ENCODE results near the gene POLR2C. TPM values are rescaled to one million over a fixed set of nuclear protein-coding genes. Genes with fewer than 3 reads are reported as not detected.

The POLR2C gene
- total and polyA plus RNA-seq, 10 of the 15 experiments (the other 5 are each of a cell fraction or from before 2014, with no cell fraction given): 26.9 to 93.0 (median 57.8) TPM

- no peak for TF ChIP-seq EGR1 (IDR thresholded peaks at IDR 0.05; ENCODE audit: borderline replicate concordance in 1 of 2, low read depth in 2 of 2, low read length in 2 of 2)
Observed at GRCh38 chr16:57427307-57427706, 35.2 kb upstream of the POLR2C start (continued).

DNA sequence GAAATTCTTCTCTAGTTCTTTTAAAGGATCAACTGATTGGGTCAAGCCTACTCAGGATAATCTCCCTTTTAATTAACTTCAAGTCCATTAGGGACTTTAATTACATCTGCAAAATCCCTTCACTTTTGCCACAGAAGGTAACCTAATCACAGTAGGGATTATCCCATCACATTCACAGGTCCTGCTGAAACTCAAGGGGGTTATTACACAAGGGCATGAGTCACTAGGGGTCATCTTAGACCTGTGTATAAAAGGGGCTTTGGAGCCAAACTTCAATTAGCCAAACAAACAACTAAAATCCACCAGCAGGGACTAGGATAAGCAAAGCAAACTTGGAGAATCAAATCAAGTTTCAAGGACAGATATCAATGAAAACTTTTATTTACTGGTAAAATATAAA, 34.7 kb upstream of the POLR2C start:
- no peak for TF ChIP-seq SUPT20H (IDR thresholded peaks at IDR 0.05; ENCODE audit: borderline replicate concordance, control insufficient read depth, low read depth, low read length)
- no peak for TF ChIP-seq IRF4 (IDR thresholded peaks at IDR 0.05; ENCODE audit: low read depth, low read length)
- TF ChIP-seq MXI1 (IDR thresholded peaks at IDR 0.05; ENCODE audit: low read depth, low read length): no peak
- no peak for TF ChIP-seq KLF5 (IDR thresholded peaks at IDR 0.05; ENCODE audit: partially characterized antibody)
- no peak for TF ChIP-seq SREBF1 (IDR thresholded peaks at IDR 0.05; ENCODE audit: low read length)
- TF ChIP-seq IRF5 (IDR thresholded peaks at IDR 0.05; ENCODE audit: borderline replicate concordance): no peak
- TF ChIP-seq ZNF622 (IDR thresholded peaks at IDR 0.05): no peak
- no peak for TF ChIP-seq ATF3 (IDR thresholded peaks at IDR 0.05; ENCODE audit: borderline replicate concordance, extremely low read depth, low read depth, low read length)
- TF ChIP-seq RFX5 (IDR thresholded peaks at IDR 0.05; ENCODE audit: low read depth, low read length): no peak
- TF ChIP-seq CBX5 (IDR thresholded peaks at IDR 0.05; ENCODE audit: low read depth): no peak
- TF ChIP-seq ZNF274 (IDR thresholded peaks at IDR 0.05; ENCODE audit: insufficient read depth, insufficient read length): no peak
- TF ChIP-seq SMAD1 (IDR thresholded peaks at IDR 0.05; ENCODE audit: low read depth, partially characterized antibody): no peak
- no peak for TF ChIP-seq ZSCAN29 (IDR thresholded peaks at IDR 0.05)
- no peak for TF ChIP-seq HDAC6 (IDR thresholded peaks at IDR 0.05; ENCODE audit: unreplicated experiment)
- TF ChIP-seq BCL3 (IDR thresholded peaks at IDR 0.05; ENCODE audit: borderline replicate concordance, insufficient read depth, low read depth, low read length, poor library complexity, severe bottlenecking): no peak
- no peak for TF ChIP-seq NBN (IDR thresholded peaks at IDR 0.05)
- TF ChIP-seq, protein P1, sequence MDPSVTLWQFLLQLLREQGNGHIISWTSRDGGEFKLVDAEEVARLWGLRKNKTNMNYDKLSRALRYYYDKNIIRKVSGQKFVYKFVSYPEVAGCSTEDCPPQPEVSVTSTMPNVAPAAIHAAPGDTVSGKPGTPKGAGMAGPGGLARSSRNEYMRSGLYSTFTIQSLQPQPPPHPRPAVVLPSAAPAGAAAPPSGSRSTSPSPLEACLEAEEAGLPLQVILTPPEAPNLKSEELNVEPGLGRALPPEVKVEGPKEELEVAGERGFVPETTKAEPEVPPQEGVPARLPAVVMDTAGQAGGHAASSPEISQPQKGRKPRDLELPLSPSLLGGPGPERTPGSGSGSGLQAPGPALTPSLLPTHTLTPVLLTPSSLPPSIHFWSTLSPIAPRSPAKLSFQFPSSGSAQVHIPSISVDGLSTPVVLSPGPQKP (IDR thresholded peaks at IDR 0.05; ENCODE audit: low read depth, low read length): no peak
- intact Hi-C loops (cut with micrococcal nuclease; ENCODE audit: unreplicated experiment) (no loop called here), in situ Hi-C loops (cut with MboI) (no loop called here)
- no TSS peak for BruUV-seq (replicated peaks)
- no peak overlapping the region for H3K9ac ChIP-seq (ENCODE audit: control insufficient read depth, insufficient read depth, low read length)
- H3K4me1 ChIP-seq (ENCODE audit: control insufficient read depth, insufficient read depth, low read length): no peaks in the 10 kb centered on the region
- H4K20me1 ChIP-seq (ENCODE audit: control insufficient read depth, insufficient read depth): no peaks in the 10 kb centered on the region
- no peak overlapping the region for H2AFZ ChIP-seq (ENCODE audit: control insufficient read depth, low read depth, low read length)
- no peak for DNase-seq (ENCODE audit: low read depth, low spot score)
- ChIA-PET RAD21 (ENCODE audit: unreplicated experiment) (no interaction called here), SMC1A (ENCODE audit: uncharacterized antibody, unreplicated experiment) (no interaction called here), CTCF (no interaction called here), POLR2A (no interaction called here)
- H3K27ac ChIP-seq (ENCODE audit: control insufficient read depth, insufficient read depth): no peak overlapping the region
- no peak for FAIRE-seq
- no peak overlapping the region for H3K4me2 ChIP-seq (ENCODE audit: control insufficient read depth, insufficient read depth)
- peaks cover 12 to 16% of the 10 kb centered on the region in 2 experiments for H3K36me3 ChIP-seq (ENCODE audit: control insufficient read depth in 2 of 2, insufficient read depth in 2 of 2, low read length in 1 of 2)
- H3K79me2 ChIP-seq (ENCODE audit: control insufficient read depth, insufficient read depth, low read length): no peaks in the 10 kb centered on the region
- no peaks in the 10 kb centered on the region for H3K9me3 ChIP-seq (replicated peaks; ENCODE audit: control insufficient read depth, insufficient read depth, low read length)
- H3K4me3 ChIP-seq: no peak overlapping the region
- ATAC-seq: no peak
- no peaks in the 10 kb centered on the region for H3K27me3 ChIP-seq (replicated peaks in 1 of 2; ENCODE audit: control insufficient read depth in 2 of 2, insufficient read depth in 2 of 2, low read length in 1 of 2)
